Hepatocyte (in vitro differentiated cells): ENCODE measurements around the gene ALDH4A1. TPM values are rescaled to one million over a fixed set of nuclear protein-coding genes. Genes with fewer than 3 reads are reported as not detected.

Experiments
- DNase-seq: peaks from one replicate; pipeline ENCODE4 v3.0.0-alpha.2; 2016; ENCODE audit warnings: low spot score
- H2AFZ ChIP-seq: fragments of 200-600 bp; sonication (generic); 2 replicates; pipeline ENCODE4 v1.6.0; 2016; ENCODE audit warnings: antibody characterized with exemption, mild to moderate bottlenecking
- H3K27ac ChIP-seq: fragments of 200-600 bp; sonication (generic); 2 replicates; pipeline ENCODE4 v1.5.1; 2016; ENCODE audit warnings: mild to moderate bottlenecking
- H3K27me3 ChIP-seq: fragments of 200-600 bp; sonication (generic); 2 replicates; pipeline ENCODE4 v1.6.1; 2016
- H3K36me3 ChIP-seq: fragments of 200-600 bp; sonication (generic); replicated peaks from 2 replicates; pipeline ENCODE4 v1.5.1; 2016; ENCODE audit warnings: low read depth; ENCODE audit not compliant: insufficient read depth
- H3K4me1 ChIP-seq: fragments of 200-600 bp; sonication (generic); 2 replicates; pipeline ENCODE4 v1.5.1; 2016; ENCODE audit warnings: mild to moderate bottlenecking, moderate library complexity; ENCODE audit not compliant: insufficient read depth
- H3K4me2 ChIP-seq: fragments of 200-600 bp; sonication (generic); 2 replicates; pipeline ENCODE4 v1.6.0; 2016
- H3K4me3 ChIP-seq: fragments of 200-600 bp; sonication (generic); 2 replicates; pipeline ENCODE4 v1.5.1; 2016; ENCODE audit warnings: mild to moderate bottlenecking
- H3K79me2 ChIP-seq: fragments of 200-600 bp; sonication (generic); 2 replicates; pipeline ENCODE4 v1.6.0; 2017; ENCODE audit warnings: mild to moderate bottlenecking
- H3K9me2 ChIP-seq: fragments of 200-600 bp; sonication (generic); replicated peaks from 2 replicates; pipeline ENCODE4 v1.6.0; 2017; ENCODE audit warnings: mild to moderate bottlenecking; ENCODE audit not compliant: insufficient read depth
- H3K9me3 ChIP-seq: fragments of 200-600 bp; sonication (generic); 2 replicates; pipeline ENCODE4 v1.5.1; 2016; ENCODE audit warnings: low read depth, mild to moderate bottlenecking
- H4K20me1 ChIP-seq: fragments of 200-600 bp; sonication (generic); 2 replicates; pipeline ENCODE4 v1.6.0; 2016; ENCODE audit warnings: mild to moderate bottlenecking; ENCODE audit not compliant: insufficient read depth, poor library complexity, severe bottlenecking
- CTCF ChIP-seq: fragments of 200-600 bp; sonication (generic); IDR thresholded peaks from 2 replicates; pipeline ENCODE4 v1.5.1; 2016; ENCODE audit warnings: antibody characterized with exemption, mild to moderate bottlenecking; ENCODE audit not compliant: poor library complexity
- EZH2 ChIP-seq: fragments of 200-600 bp; sonication (generic); IDR thresholded peaks from 2 replicates; pipeline ENCODE4 v1.6.1; 2016; ENCODE audit warnings: antibody characterized with exemption, mild to moderate bottlenecking, borderline replicate concordance
- EZH2phosphoT487 ChIP-seq: fragments of 200-600 bp; sonication (generic); IDR thresholded peaks from one replicate; pipeline ENCODE4 v1.6.1; 2018; ENCODE audit warnings: antibody characterized with exemption, mild to moderate bottlenecking, low read depth, moderate library complexity; ENCODE audit not compliant: unreplicated experiment, severe bottlenecking
- WGBS: methylation state at CpG from one replicate; pipeline ENCODE4 v1.1.6; 2016; ENCODE audit warnings: low lambda C conversion rate; ENCODE audit errors: missing lambda C conversion rate; 5-methylcytosine and 5-hydroxymethylcytosine counted together
- microRNA counts: library from miRNA; unstranded; fragments of <30 nt; microRNA quantifications from one replicate; lab custom pipeline; 2017
- microRNA-seq: library from miRNA; unstranded; fragments of <30 nt; microRNA quantifications from one replicate; pipeline ENCODE4, GENCODE V29; 2017
- polyA plus RNA-seq: library from polyadenylated mRNA; unstranded; fragments of >200 nt; fragmentation: Nextera tagmentation; extraction: Ambion mirVana; gene quantifications from 2 replicates; pipeline ENCODE4 v1.2.1, GENCODE V29; 2016
- small RNA-seq: library from RNA; depleted of rRNA; stranded (forward); fragments of <200 nt; gene quantifications from one replicate; pipeline ENCODE3, GENCODE V24; 2014
- total RNA-seq: library from RNA; depleted of rRNA; stranded (reverse); fragments of >200 nt; gene quantifications from 2 replicates; pipeline ENCODE4 v1.2.3, GENCODE V29; 2014

Gene ALDH4A1
- total and polyA plus RNA-seq, 2 experiments from 2014 or later = 41.4 to 49.1 TPM

- peaks cover 7% of the 10 kb centered on the region for H3K27me3 ChIP-seq
- H3K4me2 ChIP-seq = no peak overlapping the region
- no peaks in the 10 kb centered on the region for H3K79me2 ChIP-seq
- no peaks in the 10 kb centered on the region for H3K9me2 ChIP-seq
- no peak overlapping the region for H3K27ac ChIP-seq
- no peak overlapping the region for H3K4me3 ChIP-seq
- no peaks in the 10 kb centered on the region for H3K4me1 ChIP-seq
- no peak overlapping the region for H2AFZ ChIP-seq
- TF ChIP-seq EZH2phosphoT487 = no peak
- TF ChIP-seq CTCF = no peak
- TF ChIP-seq EZH2 = no peak
- 61% methylated on average over 12 of the region's 12 CpGs for WGBS
- no peak for DNase-seq
- H3K9me3 ChIP-seq = no peaks in the 10 kb centered on the region
- no peaks in the 10 kb centered on the region for H3K36me3 ChIP-seq
- no peaks in the 10 kb centered on the region for H4K20me1 ChIP-seq
Measured at GRCh38 chr1:18830596-18830995, 71.8 kb downstream of the ALDH4A1 start.

- peaks cover 7% of the 10 kb centered on the region for H3K27me3 ChIP-seq
- no peak overlapping the region for H3K27ac ChIP-seq
- no peak for TF ChIP-seq EZH2phosphoT487
- no peaks in the 10 kb centered on the region for H3K9me2 ChIP-seq
- no peak for DNase-seq
- H2AFZ ChIP-seq = no peak overlapping the region
- H3K4me2 ChIP-seq = no peak overlapping the region
- no peaks in the 10 kb centered on the region for H4K20me1 ChIP-seq
- H3K4me3 ChIP-seq = no peak overlapping the region
- H3K9me3 ChIP-seq = no peaks in the 10 kb centered on the region
- no peaks in the 10 kb centered on the region for H3K79me2 ChIP-seq
- H3K36me3 ChIP-seq = no peaks in the 10 kb centered on the region
- 100% methylated on average over 1 of the region's 1 CpG for WGBS
- no peaks in the 10 kb centered on the region for H3K4me1 ChIP-seq
Measured at GRCh38 chr1:18829671-18830070, 72.7 kb downstream of the ALDH4A1 start.

- H3K27me3 ChIP-seq = no peaks in the 10 kb centered on the region
- 56% methylated on average over 2 of the region's 2 CpGs for WGBS
- H3K79me2 ChIP-seq = no peaks in the 10 kb centered on the region
Measured at GRCh38 chr1:18828224-18828623, 74.1 kb downstream of the ALDH4A1 start.

GRCh38 chr1:18823438-18823837 is 78.9 kb downstream of the ALDH4A1 start:
- no peak overlapping the region for H3K4me2 ChIP-seq
- no peaks in the 10 kb centered on the region for H4K20me1 ChIP-seq
- no peak for DNase-seq
- H3K36me3 ChIP-seq = no peaks in the 10 kb centered on the region
- no peaks in the 10 kb centered on the region for H3K9me2 ChIP-seq
- H3K9me3 ChIP-seq = no peaks in the 10 kb centered on the region
- no peak overlapping the region for H3K4me3 ChIP-seq
- H2AFZ ChIP-seq = no peak overlapping the region
- H3K27ac ChIP-seq = no peak overlapping the region
- 90% methylated on average over 6 of the region's 6 CpGs for WGBS
- no peaks in the 10 kb centered on the region for H3K79me2 ChIP-seq
- TF ChIP-seq EZH2 = no peak
- no peak for TF ChIP-seq EZH2phosphoT487
- TF ChIP-seq CTCF = no peak
- H3K27me3 ChIP-seq = peaks cover 11% of the 10 kb centered on the region
- no peaks in the 10 kb centered on the region for H3K4me1 ChIP-seq

More at GRCh38 chr1:18828224-18828623, 74.1 kb downstream of the ALDH4A1 start:
- no peaks in the 10 kb centered on the region for H4K20me1 ChIP-seq
- H3K4me2 ChIP-seq = no peak overlapping the region
- no peak overlapping the region for H3K27ac ChIP-seq
- no peaks in the 10 kb centered on the region for H3K4me1 ChIP-seq
- no peaks in the 10 kb centered on the region for H3K9me3 ChIP-seq
- H3K4me3 ChIP-seq = no peak overlapping the region
- no peak for DNase-seq
- no peaks in the 10 kb centered on the region for H3K9me2 ChIP-seq
- no peaks in the 10 kb centered on the region for H3K36me3 ChIP-seq
- no peak overlapping the region for H2AFZ ChIP-seq
- TF ChIP-seq EZH2phosphoT487 (no peak), CTCF (no peak)

MicroRNAs within 50 kb of the gene (microRNA counts, 767-probe panel; counts per million panel counts)
- microRNA hsa-miR-1290 (lab: Ali Mortazavi, UCI) = 4,355 counts per million, percentile 14 among the panel's probes with 10 or more counts

Small RNA genes lying within 50 kb of the gene (microRNA-seq; reads per million reads assigned to microRNA genes)
- gene MIR1290 = not detected
- not detected for gene MIR4695

Small RNA genes lying within 50 kb of the gene (small RNA-seq; reads per million reads assigned to genes)
- not detected for gene MIR1290
- gene MIR4695 = not detected

Other genes with a start within 250 kb of the ALDH4A1 start
- not detected in 2 replicates for gene TAS1R2, start 42.9 kb downstream of the ALDH4A1 start, total RNA-seq
- not detected in 2 replicates for gene TAS1R2, start 42.9 kb downstream of the ALDH4A1 start, polyA plus RNA-seq
- 7.2 and 8.1 TPM in 2 replicates for gene IFFO2, start 54.1 kb upstream of the ALDH4A1 start, total RNA-seq
- gene IFFO2, start 54.1 kb upstream of the ALDH4A1 start, polyA plus RNA-seq = 0.78 and 0.85 TPM in 2 replicates